GM10266 (cell line): Measurements from ENCODE around the gene CIROP.
A peak's percentile ranks its signal among the peaks of the same experiment; 100 is the strongest.

Source experiments
- DNase-seq: peaks from one replicate; pipeline ENCODE4 v3.0.0; 2012; ENCODE audit errors: extremely low spot score
- TF ChIP-seq, protein P1 (sequence below): IDR thresholded peaks from 2 replicates; pipeline ENCODE4 v1.5.1; 2012; ENCODE audit warnings: mild to moderate bottlenecking, low read depth; ENCODE audit not compliant: control insufficient read depth, insufficient read depth; ENCODE audit errors: missing control alignments

CIROP gene

DNA sequence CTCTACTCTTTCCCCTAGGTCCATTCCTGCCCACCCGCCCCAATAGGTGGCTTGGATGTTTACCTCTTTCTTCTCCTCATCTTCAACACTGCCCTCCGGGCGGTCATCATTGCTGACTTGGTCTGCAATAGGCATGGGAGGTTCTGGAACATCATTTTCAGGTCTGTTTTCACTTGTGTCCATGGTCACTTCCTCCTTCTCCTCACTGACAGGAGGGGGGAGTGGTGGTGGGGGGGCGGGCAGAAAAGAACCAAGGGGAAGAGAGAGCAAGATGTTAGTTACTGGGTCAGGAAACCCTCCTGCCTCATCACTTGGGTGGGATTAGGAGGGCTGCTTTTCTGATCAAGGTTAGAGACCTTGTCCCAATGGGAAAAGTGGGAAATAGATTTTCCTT is 35.4 kb downstream of the CIROP start:
- TF ChIP-seq, protein P1, sequence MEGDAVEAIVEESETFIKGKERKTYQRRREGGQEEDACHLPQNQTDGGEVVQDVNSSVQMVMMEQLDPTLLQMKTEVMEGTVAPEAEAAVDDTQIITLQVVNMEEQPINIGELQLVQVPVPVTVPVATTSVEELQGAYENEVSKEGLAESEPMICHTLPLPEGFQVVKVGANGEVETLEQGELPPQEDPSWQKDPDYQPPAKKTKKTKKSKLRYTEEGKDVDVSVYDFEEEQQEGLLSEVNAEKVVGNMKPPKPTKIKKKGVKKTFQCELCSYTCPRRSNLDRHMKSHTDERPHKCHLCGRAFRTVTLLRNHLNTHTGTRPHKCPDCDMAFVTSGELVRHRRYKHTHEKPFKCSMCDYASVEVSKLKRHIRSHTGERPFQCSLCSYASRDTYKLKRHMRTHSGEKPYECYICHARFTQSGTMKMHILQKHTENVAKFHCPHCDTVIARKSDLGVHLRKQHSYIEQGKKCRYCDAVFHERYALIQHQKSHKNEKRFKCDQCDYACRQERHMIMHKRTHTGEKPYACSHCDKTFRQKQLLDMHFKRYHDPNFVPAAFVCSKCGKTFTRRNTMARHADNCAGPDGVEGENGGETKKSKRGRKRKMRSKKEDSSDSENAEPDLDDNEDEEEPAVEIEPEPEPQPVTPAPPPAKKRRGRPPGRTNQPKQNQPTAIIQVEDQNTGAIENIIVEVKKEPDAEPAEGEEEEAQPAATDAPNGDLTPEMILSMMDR: no peak
- DNase-seq: no peak

DNA sequence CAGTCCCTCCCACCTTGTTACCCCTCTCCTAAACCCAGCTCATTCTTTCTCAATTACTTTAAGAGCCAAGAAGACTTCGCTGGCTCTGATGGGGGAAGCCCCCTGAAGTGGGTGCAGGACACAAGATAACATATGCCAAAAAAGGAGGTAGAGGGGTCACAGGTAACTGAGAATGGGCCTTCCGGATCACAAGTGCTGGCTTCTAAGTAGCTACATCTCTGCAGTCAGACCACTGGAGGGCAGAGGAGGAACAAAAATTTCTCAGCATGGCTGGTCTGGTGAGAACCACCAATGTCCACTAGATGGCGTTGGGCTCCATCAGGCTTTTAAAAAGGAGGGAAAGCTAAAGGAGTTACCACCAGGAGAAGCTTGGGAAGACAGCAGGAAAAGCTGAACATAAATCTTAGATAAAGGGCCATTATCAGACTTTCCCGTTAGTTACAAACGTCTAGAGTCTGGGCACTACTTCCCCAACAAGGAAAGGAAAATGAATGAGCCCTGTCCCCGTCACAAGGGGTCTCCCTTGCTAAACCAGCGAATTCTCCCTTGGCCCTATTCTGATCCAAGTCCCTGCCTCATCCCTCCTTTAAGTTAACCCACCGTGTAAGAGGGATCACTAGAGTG is 35.9 kb downstream of the CIROP start:
- peak; percentile 90 for DNase-seq
- TF ChIP-seq, protein P1: peak; percentile 98

DNA sequence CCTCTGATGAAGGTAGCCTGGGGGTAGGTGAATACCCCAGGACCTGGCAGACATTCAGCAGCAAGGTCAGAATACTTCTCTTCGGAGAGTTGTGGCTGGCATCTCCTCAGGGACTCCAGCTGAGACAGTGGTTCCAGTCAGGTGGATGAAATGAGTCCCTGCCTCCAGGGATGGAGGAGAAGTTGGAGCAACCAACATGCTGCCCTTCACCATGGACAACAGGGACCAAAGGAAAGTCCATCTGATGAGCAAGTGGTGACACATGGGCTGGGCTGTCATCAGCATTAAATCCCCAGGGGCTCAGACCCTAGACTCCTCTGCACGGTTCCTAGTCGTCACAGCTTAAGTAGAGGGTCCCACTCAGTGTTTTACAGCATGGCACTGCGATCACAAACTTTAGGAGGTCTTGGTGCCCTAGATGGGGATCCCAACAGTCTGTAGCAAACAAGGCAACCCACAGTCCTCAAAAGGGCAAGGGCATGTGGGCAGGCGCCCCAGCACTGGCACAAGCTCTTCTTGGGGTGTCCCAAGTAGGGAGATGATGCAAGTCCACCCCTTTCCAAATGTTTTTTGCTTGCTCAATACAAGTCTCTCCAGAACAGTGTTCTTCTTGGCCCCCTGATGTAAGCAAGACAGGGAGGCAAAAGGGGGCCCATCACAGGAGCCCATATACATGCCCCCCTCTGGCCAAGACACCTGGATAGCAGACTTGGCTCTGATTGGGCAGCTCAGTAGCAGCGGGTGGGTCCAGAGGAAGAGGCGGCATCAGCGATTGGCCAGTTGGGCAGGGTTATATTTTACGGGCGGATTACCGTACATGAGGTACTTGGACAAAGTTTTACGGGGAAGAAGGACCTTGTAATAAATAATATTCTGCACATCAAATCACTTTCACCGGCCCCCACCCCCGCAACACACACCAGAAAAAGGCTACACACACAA is 36.7 kb downstream of the CIROP start:
- TF ChIP-seq, protein P1: no peak
- peak; percentile 10 for DNase-seq

DNA sequence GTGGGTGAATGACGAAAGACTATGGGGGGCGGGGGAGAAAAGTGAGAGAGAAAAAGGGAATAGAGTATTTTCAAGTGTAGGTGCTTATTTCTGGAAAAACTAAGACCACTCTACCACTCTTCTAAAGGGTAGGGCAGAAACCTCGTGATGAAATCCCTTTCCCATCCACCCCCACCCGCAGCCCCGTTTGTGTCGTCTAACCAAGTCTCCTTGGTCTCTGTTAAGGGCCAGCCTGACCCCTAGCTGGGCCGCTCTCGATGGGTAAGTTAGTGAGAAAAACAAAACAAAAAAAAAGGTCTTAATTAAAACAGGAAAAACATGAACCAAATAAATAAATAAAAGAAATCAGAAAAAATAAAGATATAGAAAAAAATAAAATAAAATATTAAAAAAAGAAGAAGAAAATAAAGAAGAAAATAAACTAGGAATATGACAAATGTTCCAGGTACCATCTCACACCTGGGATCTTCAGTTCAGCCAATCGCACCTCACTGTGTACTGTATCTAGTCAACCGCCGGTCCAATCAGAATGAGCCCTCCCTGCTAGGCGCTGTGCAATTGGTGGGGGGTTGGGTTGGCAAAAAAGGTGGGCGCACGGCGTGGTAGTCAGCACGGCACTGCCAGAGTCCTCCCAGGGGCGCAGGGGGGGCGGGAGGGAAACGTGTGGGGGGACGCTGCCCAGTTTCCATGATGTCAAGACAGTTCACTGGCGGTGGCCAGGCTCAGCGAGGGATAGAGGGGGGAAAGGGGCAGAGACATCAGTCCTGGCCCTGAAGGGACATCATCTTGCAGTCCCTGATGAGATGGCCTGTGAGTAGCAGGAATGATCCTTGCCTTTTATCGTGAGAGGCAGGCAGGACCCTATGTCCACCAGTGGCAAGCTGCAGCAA is 37.7 kb downstream of the CIROP start:
- TF ChIP-seq, protein P1: no peak
- DNase-seq: peak; percentile 8

DNA sequence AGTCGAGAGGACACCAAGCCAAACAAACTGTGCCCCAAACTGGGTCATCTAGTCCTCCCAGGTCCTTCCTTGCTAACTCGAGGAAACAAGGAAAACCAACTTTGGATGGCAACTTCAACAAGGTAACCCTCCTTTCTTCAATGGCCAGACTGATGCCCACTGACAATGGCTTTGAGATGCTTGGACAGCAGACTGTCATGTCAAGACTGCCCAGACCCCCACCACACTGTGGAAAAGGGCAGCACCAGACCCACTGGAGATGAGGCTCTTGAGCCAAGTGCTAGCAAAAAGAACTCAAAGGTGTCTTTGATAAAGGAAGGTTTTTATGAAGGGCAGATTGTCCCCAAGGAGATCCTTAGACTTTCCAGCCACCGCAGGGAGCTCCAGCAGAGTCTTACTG is 38.4 kb downstream of the CIROP start:
- TF ChIP-seq, protein P1: no peak
- DNase-seq: no peak

DNA sequence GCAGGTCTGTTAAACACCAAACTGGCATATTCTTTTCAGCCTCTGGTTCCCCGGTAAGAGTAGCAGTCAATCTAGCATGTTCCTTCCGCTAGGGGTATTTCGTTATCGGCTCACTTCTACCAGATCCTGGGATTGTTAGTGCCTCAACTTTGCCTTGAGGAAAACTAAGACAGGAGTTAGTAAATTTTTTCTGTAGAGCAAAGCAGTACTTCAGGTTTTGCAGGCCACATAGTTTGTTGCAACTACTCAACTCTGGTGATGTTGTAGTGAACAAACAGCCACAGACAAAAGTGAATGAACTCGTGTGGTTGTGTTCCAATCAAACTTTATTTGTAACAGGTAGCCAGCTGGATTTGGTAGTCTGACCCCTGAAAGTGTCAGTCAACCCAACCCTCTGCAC is 41.2 kb downstream of the CIROP start:
- no peak for DNase-seq
- TF ChIP-seq, protein P1: no peak
